Lower leg skin (tissue), 4 donors: Measurements from ENCODE around the gene PSMC1. TPM values are rescaled to one million over a fixed set of nuclear protein-coding genes. Genes with fewer than 3 reads are reported as not detected.

ENCODE experiments used
- DNase-seq, 2 donors: peaks; one replicate each; pipeline ENCODE4 v3.0.0-alpha.2; 2019; ENCODE audit warnings: low spot score in 2 of 2
- H3K4me3 ChIP-seq: fragments of 200-600 bp; sonication (generic); 2 replicates; pipeline ENCODE4 v1.5.1; 2017; ENCODE audit warnings: mild to moderate bottlenecking, low read depth; ENCODE audit not compliant: poor library complexity, severe bottlenecking
- CTCF ChIP-seq, 3 donors: fragments of 450-650 bp; IDR thresholded peaks; one replicate each; pipeline ENCODE4 v1.5.1; 2016; ENCODE audit warnings: antibody characterized with exemption in 3 of 3, mild to moderate bottlenecking in 3 of 3, moderate library complexity in 2 of 3
- POLR2A ChIP-seq, 2 donors: fragments of 450-650 bp; IDR thresholded peaks; one replicate each; pipeline ENCODE4 v1.6.1; 2016 to 2017; ENCODE audit warnings: antibody characterized with exemption in 2 of 2, mild to moderate bottlenecking in 1 of 2, moderate library complexity in 1 of 2
- WGBS, 2 donors: methylation state at CpG; one replicate each; pipeline ENCODE4 v1.1.5; 2018; 5-methylcytosine and 5-hydroxymethylcytosine counted together
- intact Hi-C: fragments of 100-400 bp; cut with DNase I; formaldehyde crosslinking; loops from one replicate; pipeline ENCODE4 v1.15.0; 2023; ENCODE audit warnings: low total_unique reads
- total RNA-seq, 4 donors: library from RNA; depleted of rRNA; stranded (reverse); fragments of >200 nt; gene quantifications; one replicate each; pipeline ENCODE4 v1.1.0, GENCODE V29; 2016

The PSMC1 gene
- total RNA-seq, 4 donors from 2014 or later = 72.2 to 159 (median 109) TPM

GRCh38 chr14:90295870-90296516, 39.6 kb downstream of the PSMC1 start:
- DNase-seq = peak in 1 of 2 donors; percentile 50
- no peak for TF ChIP-seq POLR2A (IDR thresholded peaks at IDR 0.05)
- TF ChIP-seq CTCF (IDR thresholded peaks at IDR 0.05) = no peak
- 86 to 87% methylated on average over 5 of the region's 5 CpGs for WGBS, 2 donors
- no peak overlapping the region for H3K4me3 ChIP-seq
- intact Hi-C loops = no loop called here

- intact Hi-C loops = no loop called here
- TF ChIP-seq CTCF (IDR thresholded peaks at IDR 0.05) = no peak
- TF ChIP-seq POLR2A (IDR thresholded peaks at IDR 0.05) = no peak
- no peak overlapping the region for H3K4me3 ChIP-seq
- WGBS, 2 donors = 91 to 93% methylated on average over 7 of the region's 7 CpGs
- peak in 1 of 2 donors; percentile 45 for DNase-seq
These were observed 40.3 kb downstream of the PSMC1 start for GRCh38 chr14:90296641-90297040.

GRCh38 chr14:90297876-90298629, 41.7 kb downstream of the PSMC1 start:
- H3K4me3 ChIP-seq = no peak overlapping the region
- peak in 1 of 2 donors; percentile 15 for DNase-seq
- intact Hi-C loops = no loop called here
- 85 to 97% methylated on average over 11 of the region's 11 CpGs for WGBS, 2 donors
- no peak for TF ChIP-seq POLR2A (IDR thresholded peaks at IDR 0.05)
- no peak for TF ChIP-seq CTCF (IDR thresholded peaks at IDR 0.05)

- intact Hi-C loops = no loop called here
- H3K4me3 ChIP-seq = no peak overlapping the region
- WGBS, 2 donors = 55 to 62% methylated on average over 7 of the region's 7 CpGs
- TF ChIP-seq CTCF (IDR thresholded peaks at IDR 0.05) = no peak
- no peak for TF ChIP-seq POLR2A (IDR thresholded peaks at IDR 0.05)
- no peak for DNase-seq
These were observed 43.1 kb downstream of the PSMC1 start for GRCh38 chr14:90299408-90299807.

- DNase-seq = no peak
- intact Hi-C loops = loop anchor here (10.0 kb wide), 1 partner anchor 394 kb away; no protein-coding TSS in a partner anchor
- no peak for TF ChIP-seq CTCF (IDR thresholded peaks at IDR 0.05)
- no peak for TF ChIP-seq POLR2A (IDR thresholded peaks at IDR 0.05)
- no peak overlapping the region for H3K4me3 ChIP-seq
- 89 to 93% methylated on average over 2 of the region's 2 CpGs for WGBS, 2 donors
These were observed 44.3 kb downstream of the PSMC1 start for GRCh38 chr14:90300611-90301047.
